ENCODE measurements around the gene CERK. TPM values are rescaled to one million over a fixed set of nuclear protein-coding genes. Genes with fewer than 3 reads are reported as not detected.

CERK gene
- total and polyA plus RNA-seq, 2 of the 13 experiments (the other 11 are each of a cell fraction or from before 2014, with no cell fraction given) = 40.3 to 41.9 TPM

DNA sequence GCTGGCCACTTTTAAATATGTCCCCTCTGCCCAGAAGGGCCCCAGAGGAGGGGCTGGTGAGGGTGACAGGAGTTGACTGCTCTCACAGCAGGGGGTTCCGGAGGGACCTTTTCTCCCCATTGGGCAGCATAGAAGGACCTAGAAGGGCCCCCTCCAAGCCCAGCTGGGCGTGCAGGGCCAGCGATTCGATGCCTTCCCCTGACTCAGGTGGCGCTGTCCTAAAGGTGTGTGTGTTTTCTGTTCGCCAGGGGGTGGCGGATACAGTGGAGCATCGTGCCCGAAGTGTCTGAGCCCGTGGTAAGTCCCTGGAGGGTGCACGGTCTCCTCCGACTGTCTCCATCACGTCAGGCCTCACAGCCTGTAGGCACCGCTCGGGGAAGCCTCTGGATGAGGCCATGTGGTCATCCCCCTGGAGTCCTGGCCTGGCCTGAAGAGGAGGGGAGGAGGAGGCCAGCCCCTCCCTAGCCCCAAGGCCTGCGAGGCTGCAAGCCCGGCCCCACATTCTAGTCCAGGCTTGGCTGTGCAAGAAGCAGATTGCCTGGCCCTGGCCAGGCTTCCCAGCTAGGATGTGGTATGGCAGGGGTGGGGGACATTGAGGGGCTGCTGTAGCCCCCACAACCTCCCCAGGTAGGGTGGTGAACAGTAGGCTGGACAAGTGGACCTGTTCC lies 71.3 kb downstream of the CERK start (continued):
- TF ChIP-seq, protein P1, sequence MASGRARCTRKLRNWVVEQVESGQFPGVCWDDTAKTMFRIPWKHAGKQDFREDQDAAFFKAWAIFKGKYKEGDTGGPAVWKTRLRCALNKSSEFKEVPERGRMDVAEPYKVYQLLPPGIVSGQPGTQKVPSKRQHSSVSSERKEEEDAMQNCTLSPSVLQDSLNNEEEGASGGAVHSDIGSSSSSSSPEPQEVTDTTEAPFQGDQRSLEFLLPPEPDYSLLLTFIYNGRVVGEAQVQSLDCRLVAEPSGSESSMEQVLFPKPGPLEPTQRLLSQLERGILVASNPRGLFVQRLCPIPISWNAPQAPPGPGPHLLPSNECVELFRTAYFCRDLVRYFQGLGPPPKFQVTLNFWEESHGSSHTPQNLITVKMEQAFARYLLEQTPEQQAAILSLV (CRISPR knock-in tag; IDR thresholded peaks at IDR 0.05; ENCODE audit: borderline replicate concordance) = no peak
- TF ChIP-seq ZNF30 (CRISPR knock-in tag; IDR thresholded peaks at IDR 0.05) (no peak), FOXC1 (CRISPR knock-in tag; IDR thresholded peaks at IDR 0.05; ENCODE audit: borderline replicate concordance) (no peak), TAF15 (IDR thresholded peaks at IDR 0.05; ENCODE audit: low read depth, low read length, poor library complexity, severe bottlenecking) (no peak)

DNA sequence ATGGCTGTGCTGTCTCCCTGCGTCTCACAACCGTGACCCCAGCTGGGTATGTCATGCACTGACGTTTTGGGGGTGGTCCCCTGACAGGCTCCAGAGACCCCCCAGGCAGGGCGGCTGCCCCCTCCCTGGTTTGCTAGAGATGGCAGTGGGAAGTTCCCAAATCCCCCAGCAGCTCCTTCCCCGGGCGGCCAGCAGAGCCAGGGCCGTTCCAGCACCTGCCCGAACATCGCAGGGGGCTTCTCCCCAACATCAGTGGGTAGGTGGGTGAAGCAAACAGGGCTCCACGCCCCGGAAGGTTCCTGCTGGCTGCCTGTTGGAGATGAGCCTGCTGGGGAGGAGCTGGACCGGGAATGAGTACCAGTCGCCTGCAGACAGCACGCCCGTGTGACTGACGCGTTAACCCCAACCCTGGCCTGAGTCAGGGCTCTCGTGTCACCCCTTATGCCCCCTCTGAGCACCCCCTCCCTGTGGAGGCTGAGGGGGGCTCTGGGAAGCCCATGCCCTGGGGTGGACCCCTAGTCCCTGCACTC lies 72.2 kb downstream of the CERK start:
- ATAC-seq (no peak), DNase-seq (ENCODE audit: low spot score) (no peak), FAIRE-seq (no peak)
- Histone ChIP-seq H2AFZ (ENCODE audit: low read length) (no peak overlapping the region), H3K79me2 (ENCODE audit: insufficient read depth, low read length) (no peaks in the 10 kb centered on the region), H3K36me3 (replicated peaks in 1 of 2; ENCODE audit: control insufficient read depth in 1 of 2, insufficient read depth in 2 of 2, low read length in 2 of 2) (peaks cover 6 to 13% of the 10 kb centered on the region in 2 experiments; a peak in 2 of 5 replicates), H3K27ac (ENCODE audit: extremely low read length, insufficient read depth, low read length) (no peak overlapping the region), H3K4me2 (ENCODE audit: low read depth, low read length) (no peak overlapping the region), H3K27me3 (ENCODE audit: control insufficient read depth in 1 of 2, insufficient read depth in 2 of 2, low read length in 2 of 2) (no peaks in the 10 kb centered on the region), H4K20me1 (ENCODE audit: insufficient read depth, low read length) (no peaks in the 10 kb centered on the region), H3K4me3 (replicated peaks in 1 of 3; ENCODE audit: insufficient read depth in 1 of 3, low read depth in 2 of 3, low read length in 3 of 3) (no peak overlapping the region), H3K9me3 (ENCODE audit: low read length) (no peaks in the 10 kb centered on the region), H3K9ac (ENCODE audit: insufficient read depth, low read depth, low read length) (no peak overlapping the region), H3K4me1 (ENCODE audit: insufficient read depth, low read length) (peaks cover 5% of the 10 kb centered on the region)
- TF ChIP-seq ZNF441 (CRISPR knock-in tag; IDR thresholded peaks at IDR 0.05; ENCODE audit: borderline replicate concordance) = no peak
- no peak for TF ChIP-seq IKZF4 (CRISPR knock-in tag; IDR thresholded peaks at IDR 0.05; ENCODE audit: borderline replicate concordance, low read depth, not compliant biosample characterization)
- TF ChIP-seq, protein P2, sequence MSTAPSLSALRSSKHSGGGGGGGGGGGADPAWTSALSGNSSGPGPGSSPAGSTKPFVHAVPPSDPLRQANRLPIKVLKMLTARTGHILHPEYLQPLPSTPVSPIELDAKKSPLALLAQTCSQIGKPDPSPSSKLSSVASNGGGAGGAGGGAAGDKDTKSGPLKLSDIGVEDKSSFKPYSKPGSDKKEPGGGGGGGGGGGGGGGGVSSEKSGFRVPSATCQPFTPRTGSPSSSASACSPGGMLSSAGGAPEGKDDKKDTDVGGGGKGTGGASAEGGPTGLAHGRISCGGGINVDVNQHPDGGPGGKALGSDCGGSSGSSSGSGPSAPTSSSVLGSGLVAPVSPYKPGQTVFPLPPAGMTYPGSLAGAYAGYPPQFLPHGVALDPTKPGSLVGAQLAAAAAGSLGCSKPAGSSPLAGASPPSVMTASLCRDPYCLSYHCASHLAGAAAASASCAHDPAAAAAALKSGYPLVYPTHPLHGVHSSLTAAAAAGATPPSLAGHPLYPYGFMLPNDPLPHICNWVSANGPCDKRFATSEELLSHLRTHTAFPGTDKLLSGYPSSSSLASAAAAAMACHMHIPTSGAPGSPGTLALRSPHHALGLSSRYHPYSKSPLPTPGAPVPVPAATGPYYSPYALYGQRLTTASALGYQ (CRISPR knock-in tag; IDR thresholded peaks at IDR 0.05) = no peak
- no peak for TF ChIP-seq ZBTB1 (CRISPR knock-in tag; IDR thresholded peaks at IDR 0.05; ENCODE audit: borderline replicate concordance)
- no peak for TF ChIP-seq ZNF7 (CRISPR knock-in tag; IDR thresholded peaks at IDR 0.05)
- TF ChIP-seq POLR2AphosphoS5 (IDR thresholded peaks at IDR 0.05; ENCODE audit: low read depth, low read length) = no peak
- ChIA-PET CTCF (ENCODE audit: low intra/inter-chr PET ratio, low total read pairs) (no interaction called here), POLR2A (no interaction called here)
- 100% methylated on average over 3 of the region's 18 CpGs for WGBS (ENCODE audit: low lambda C conversion rate)
- in situ Hi-C loops (cut with HindIII; ENCODE audit: extremely low pct_ligation_motif_present, low pct_unique_long_range_greater_than_20kb) = loop anchor here (25.0 kb wide), 1 partner anchor 104 kb away; no protein-coding TSS in a partner anchor
- intact Hi-C loops (cut with micrococcal nuclease; ENCODE audit: unreplicated experiment) = no loop called here
- BruUV-seq (replicated peaks) = no TSS peak

Measured in HepG2 (cell line).